G401 (cell line): ENCODE data around the gene LONRF3. TPM values are rescaled to one million over a fixed set of nuclear protein-coding genes. Genes with fewer than 3 reads are reported as not detected.
"Not testable (repeated sequence)": the region's sequence is repeated elsewhere in the genome, so short reads cannot be mapped to it uniquely, and the experiment has no call there.

Source experiments
- DNase-seq: peaks from one replicate; pipeline ENCODE4 v3.0.0-alpha.2; 2015; ENCODE audit warnings: low spot score
- in situ Hi-C: cut with HindIII; loops from 2 replicates; pipeline ENCODE4 v1.10.0; 2016; ENCODE audit warnings: low sequenced_read_pairs, mixed read lengths
- total RNA-seq: library from RNA; depleted of rRNA; stranded (reverse); fragments of >200 nt; shearing (Covaris generic); gene quantifications from 2 replicates; pipeline ENCODE4 v1.2.3, GENCODE V29; 2014

The LONRF3 gene
- total RNA-seq, 1 experiment from 2014 or later: not detected

GRCh38 chrX:118978451-118978850 lies 4.0 kb downstream of the LONRF3 start:
- in situ Hi-C loops: no loop called here
- DNase-seq: no peak

GRCh38 chrX:118980761-118981160 lies 6.3 kb downstream of the LONRF3 start:
- in situ Hi-C loops: no loop called here
- no peak for DNase-seq

GRCh38 chrX:118983513-118983912 lies 9.1 kb downstream of the LONRF3 start:
- DNase-seq: no peak
- in situ Hi-C loops: no loop called here

GRCh38 chrX:118988911-118989310 lies 14.5 kb downstream of the LONRF3 start:
- DNase-seq: no peak
- in situ Hi-C loops: no loop called here

- no peak for DNase-seq
- in situ Hi-C loops: no loop called here
These were observed 15.5 kb downstream of the LONRF3 start for GRCh38 chrX:118989886-118990285.

- in situ Hi-C loops: no loop called here
These were observed 16.3 kb downstream of the LONRF3 start for GRCh38 chrX:118990512-118991227.

GRCh38 chrX:118992441-118993121 lies 18.2 kb downstream of the LONRF3 start:
- in situ Hi-C loops: not testable (repeated sequence)

More at GRCh38 chrX:118990512-118991227, 16.3 kb downstream of the LONRF3 start:
- no peak for DNase-seq

GRCh38 chrX:119003462-119003861 lies 29.0 kb downstream of the LONRF3 start:
- no peak for DNase-seq
- in situ Hi-C loops: no loop called here

More at GRCh38 chrX:118992441-118993121, 18.2 kb downstream of the LONRF3 start:
- not testable (repeated sequence) for DNase-seq

GRCh38 chrX:119004920-119005524 lies 30.6 kb downstream of the LONRF3 start:
- DNase-seq: peak; percentile 43
- in situ Hi-C loops: no loop called here

GRCh38 chrX:119007189-119007770 lies 32.9 kb downstream of the LONRF3 start:
- no peak for DNase-seq
- in situ Hi-C loops: no loop called here

GRCh38 chrX:119008110-119008744 lies 33.8 kb downstream of the LONRF3 start:
- in situ Hi-C loops: no loop called here
- DNase-seq: peak; percentile 14

- in situ Hi-C loops: no loop called here
These were observed 34.7 kb downstream of the LONRF3 start for GRCh38 chrX:119009071-119009470.

GRCh38 chrX:119010491-119010890 lies 36.1 kb downstream of the LONRF3 start:
- in situ Hi-C loops: no loop called here
- DNase-seq: no peak

More at GRCh38 chrX:119009071-119009470, 34.7 kb downstream of the LONRF3 start:
- no peak for DNase-seq

GRCh38 chrX:119013164-119013563 lies 38.7 kb downstream of the LONRF3 start:
- in situ Hi-C loops: no loop called here
- DNase-seq: no peak

GRCh38 chrX:119015407-119016237 lies 41.2 kb downstream of the LONRF3 start:
- in situ Hi-C loops: no loop called here
- DNase-seq: peak; percentile 7

- in situ Hi-C loops: no loop called here
These were observed 42.7 kb downstream of the LONRF3 start for GRCh38 chrX:119017077-119017476.

GRCh38 chrX:119025900-119026299 lies 51.5 kb downstream of the LONRF3 start:
- in situ Hi-C loops: no loop called here
- no peak for DNase-seq

More at GRCh38 chrX:119017077-119017476, 42.7 kb downstream of the LONRF3 start:
- no peak for DNase-seq

GRCh38 chrX:119026344-119026743 lies 51.9 kb downstream of the LONRF3 start:
- DNase-seq, in situ Hi-C loops: not testable (repeated sequence)
